ENCODE measurements around the gene TLL2.

Gene TLL2

GRCh38 chr10:96463562-96463961, 50.2 kb downstream of the TLL2 start:
- DNase-seq (ENCODE audit: low spot score) = no peak

- no peak for DNase-seq (ENCODE audit: low spot score)
These were observed 51.0 kb downstream of the TLL2 start for GRCh38 chr10:96462606-96463151.

DNA sequence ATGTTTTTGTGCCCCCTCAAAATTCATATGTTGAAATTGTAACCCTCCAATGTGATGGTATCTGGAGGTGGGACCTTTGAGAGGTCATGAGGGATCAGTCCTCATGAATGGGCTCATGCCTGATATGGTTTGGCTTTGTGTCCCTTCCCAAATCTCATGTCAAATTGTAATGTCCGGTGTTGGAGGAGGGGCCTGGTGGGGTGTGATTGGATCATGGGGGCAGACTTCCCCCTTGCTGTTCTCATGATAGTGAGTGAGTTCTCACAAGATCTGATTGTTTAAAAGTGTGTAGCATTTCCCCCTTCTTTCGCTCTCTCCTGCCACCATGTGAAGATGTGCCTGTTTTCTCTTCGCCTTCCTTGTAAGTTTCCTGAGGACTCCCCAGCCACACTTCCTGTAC, 53.4 kb downstream of the TLL2 start:
- DNase-seq (ENCODE audit: low spot score) = no peak

DNA sequence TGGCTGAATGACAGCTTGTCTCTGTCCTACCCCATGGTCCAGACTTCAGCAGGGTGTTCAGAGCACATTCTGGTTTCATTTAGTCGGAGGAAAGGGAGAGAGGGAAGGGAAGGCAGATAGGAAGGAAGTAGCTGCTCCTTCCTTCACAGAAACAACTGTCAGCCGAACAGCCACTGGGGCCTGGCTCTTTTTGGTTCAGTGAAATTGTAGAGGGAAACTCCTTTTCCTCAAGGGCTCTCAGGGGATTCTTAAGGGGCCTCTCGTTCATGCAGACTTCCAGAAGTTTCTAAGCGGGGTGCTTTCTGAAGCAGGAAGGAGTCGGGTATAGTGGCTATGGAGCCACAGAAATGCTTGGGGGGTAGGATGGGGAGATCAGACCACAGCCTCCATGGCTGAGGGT, 56.4 kb downstream of the TLL2 start:
- no peak for DNase-seq (ENCODE audit: low spot score)

DNA sequence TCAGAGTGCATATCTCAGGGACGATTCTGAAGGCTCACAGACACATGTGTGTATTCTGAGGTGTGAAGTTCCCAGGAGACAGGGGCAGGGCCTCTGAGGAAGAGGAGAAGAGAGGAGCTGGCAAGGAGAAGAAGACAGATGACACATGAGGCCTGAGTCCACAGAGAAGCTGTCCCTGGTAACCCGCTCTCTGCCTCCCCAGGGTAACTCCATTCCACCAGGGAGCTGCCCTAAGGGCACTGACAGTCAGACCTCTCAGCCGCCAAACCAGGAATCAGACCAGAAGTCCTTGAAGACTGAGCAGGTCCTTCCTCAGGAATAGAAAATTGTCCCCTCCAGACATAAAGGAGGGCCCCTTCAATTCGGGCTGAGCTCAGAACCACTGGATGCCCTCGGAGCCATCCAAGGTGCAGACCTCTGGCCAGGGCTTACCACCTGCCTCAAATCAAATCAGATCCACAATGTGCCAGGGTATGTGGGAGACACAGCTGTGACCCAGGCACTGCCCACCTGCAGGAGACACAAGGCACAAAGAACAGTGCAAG, 57.4 kb downstream of the TLL2 start:
- no peak for DNase-seq (ENCODE audit: low spot score)

GRCh38 chr10:96453856-96454583, 59.7 kb downstream of the TLL2 start:
- DNase-seq (ENCODE audit: low spot score) = no peak

DNA sequence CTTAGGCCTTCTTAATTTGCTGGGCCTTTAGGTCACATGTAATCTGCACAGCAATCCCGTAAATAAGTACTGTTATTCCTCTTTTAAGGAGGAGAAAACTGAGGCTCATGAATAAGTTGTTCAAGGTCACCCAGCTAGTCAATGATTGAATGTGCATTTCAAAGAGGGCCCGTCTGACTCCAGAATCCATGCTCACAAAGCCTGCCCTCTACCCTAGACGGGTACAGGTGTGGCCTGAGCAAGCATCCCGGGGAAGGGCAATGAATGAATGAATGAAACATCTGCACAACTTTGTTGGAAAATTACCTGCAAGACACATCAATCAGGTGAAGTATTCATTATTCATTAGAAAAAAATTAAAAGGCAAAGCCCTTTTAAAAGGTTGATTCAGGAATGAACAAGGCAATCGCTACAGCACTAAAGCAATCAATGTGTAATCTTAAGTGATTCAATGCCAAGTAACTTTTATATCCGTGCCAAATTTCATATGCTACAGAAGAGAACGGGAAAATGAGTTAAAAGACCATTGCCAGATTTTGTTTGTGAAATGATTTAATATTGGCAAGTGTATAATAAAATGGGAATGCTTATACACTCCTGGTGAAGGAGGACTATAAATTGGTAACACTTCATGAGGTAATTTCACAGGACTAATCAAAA, 61.1 kb downstream of the TLL2 start:
- DNase-seq (ENCODE audit: low spot score) = no peak

- DNase-seq (ENCODE audit: low spot score) = no peak
These were observed 63.1 kb downstream of the TLL2 start for GRCh38 chr10:96450529-96451207.

GRCh38 chr10:96448558-96448957, 65.2 kb downstream of the TLL2 start:
- DNase-seq (ENCODE audit: low spot score) = no peak

DNA sequence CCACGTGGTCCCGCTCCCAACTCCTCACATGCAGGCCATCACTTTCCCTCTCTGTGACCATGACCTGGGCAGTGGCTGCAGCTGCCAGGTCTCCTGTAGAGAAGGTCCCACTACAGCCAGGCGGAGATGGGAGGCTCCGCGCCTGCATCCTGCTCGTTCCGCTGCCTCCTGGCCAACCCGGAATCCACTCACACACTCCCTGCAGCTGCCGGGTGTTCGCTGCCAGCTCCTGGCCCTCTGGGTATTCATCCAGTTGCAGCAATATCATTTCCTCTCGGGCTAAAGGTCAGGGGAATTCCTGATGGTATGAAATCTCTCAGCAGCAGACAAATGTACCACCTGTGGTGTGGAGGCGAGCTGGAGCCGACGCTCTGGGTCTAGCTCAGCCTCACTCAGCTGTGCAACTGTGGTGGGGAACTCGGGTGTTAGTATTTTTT, 65.7 kb downstream of the TLL2 start:
- DNase-seq (ENCODE audit: low spot score) = no peak

- DNase-seq (ENCODE audit: low spot score) = no peak
These were observed 66.6 kb downstream of the TLL2 start for GRCh38 chr10:96446966-96447596.

DNA sequence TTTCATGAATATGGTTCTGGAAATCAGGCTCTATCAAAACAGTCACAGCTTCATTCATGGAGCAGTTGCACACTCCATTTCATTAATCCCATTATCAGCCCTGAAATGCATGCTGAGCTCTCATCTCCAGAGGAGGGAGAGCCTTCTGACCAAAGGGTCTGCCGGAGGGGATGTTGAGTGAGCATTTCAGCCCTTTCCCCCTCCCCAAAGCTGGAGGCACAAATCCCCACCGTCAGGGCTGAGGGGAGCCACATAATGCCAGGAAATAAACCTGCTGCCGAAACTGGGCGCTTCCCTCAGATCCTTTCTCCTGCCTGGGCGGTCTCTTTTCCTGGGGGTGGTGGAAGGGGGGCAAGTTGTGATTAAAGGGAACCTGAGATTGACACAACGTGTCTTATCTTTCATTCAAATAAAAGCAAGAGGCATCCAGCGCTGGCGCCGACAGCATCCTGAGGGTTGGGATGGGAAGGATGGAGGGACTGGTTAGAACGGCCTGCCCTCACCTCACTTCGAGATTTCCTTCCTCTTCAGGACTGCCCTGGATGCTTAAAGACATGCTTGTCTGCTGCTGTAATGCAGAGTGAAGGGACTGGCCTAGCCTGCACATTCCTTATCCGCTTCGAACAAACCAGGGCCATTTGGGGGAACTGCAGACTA, 71.6 kb downstream of the TLL2 start:
- no peak for DNase-seq (ENCODE audit: low spot score)

DNA sequence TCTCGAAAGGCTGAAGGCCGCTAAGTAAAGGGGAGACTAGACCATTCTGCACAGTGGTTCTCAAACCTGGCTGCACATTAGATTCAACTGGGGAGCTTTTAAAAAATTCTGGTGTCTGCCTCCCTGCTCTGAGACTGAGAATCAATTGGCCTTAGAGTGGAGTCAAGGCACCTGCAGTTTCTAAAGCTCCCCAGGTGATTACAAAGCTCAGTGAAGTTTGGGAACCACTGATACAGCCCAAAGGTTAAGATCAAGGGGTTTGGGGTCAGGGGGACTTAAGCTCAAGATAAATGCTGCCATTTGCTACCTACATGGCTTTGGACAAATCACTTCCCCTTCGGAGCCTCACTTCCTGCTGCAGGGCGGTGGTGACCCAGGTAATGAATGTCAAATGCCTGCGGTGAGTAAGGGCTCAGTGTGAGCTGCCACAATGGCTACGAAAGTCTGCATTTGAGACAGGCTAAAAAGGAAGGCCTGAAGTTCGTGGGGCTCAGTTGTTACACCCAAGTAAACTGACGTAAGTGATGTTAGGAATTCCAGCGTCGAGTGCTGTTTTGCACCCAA, 72.3 kb downstream of the TLL2 start:
- no peak for DNase-seq (ENCODE audit: low spot score)

GRCh38 chr10:96440361-96441292, 73.1 kb downstream of the TLL2 start:
- no peak for DNase-seq (ENCODE audit: low spot score)

- DNase-seq (ENCODE audit: low spot score) = no peak
These were observed 74.0 kb downstream of the TLL2 start for GRCh38 chr10:96439725-96440124.

DNA sequence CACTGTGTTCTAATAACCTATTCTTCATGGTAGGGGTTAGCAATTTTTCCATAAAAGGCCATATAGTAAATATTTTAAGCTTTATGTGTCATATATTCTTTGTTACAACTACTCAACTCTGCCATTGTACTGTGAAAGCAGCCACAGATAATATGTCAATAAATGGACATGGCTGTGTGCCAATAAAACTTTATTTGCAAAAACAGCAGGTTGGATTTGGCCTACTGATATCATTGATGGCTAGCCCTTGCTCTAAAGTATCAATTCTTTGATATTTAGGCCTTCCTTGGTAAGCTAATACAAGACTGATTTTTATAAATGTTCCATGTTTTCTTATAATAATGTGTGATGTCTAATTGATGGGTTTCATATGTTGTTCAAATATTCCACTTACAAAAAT, 77.7 kb downstream of the TLL2 start:
- DNase-seq (ENCODE audit: low spot score) = no peak

DNA sequence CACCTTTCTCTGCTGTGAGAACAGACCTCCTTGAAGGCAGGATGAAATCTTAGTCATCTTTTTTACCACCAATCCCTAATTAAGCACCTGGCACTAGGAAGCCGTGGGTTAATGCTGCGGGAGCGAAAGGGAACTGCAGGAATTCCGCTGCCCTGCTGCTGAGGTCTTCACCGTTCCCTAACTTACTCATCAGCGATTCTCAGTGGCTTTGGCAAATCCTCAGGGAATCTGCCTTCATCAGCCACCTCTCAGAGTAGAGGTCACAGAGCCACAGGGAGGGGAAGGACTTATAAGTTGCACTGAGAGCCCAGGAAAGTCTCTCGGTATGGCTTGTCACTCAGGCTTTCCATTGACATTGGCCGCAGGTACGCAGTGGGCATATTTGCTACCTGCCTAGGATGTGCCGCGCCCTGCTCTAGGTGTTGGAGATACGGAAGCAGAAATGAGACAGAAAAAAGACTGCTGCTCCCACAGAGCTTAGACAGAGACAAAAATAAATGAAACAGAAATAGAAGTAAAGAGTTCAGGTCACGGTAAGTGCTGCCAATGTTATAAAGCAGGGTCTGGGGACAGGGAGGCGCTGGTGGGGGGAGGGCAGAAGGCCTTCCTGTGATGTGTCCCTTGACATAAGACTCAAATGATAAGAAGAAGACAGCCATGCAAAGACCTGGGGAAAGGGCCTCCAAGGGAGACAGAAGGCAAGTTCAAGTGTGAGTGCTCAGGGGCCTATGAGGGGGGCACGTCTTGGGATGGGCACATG, 82.3 kb downstream of the TLL2 start:
- no peak for DNase-seq (ENCODE audit: low spot score)

DNA sequence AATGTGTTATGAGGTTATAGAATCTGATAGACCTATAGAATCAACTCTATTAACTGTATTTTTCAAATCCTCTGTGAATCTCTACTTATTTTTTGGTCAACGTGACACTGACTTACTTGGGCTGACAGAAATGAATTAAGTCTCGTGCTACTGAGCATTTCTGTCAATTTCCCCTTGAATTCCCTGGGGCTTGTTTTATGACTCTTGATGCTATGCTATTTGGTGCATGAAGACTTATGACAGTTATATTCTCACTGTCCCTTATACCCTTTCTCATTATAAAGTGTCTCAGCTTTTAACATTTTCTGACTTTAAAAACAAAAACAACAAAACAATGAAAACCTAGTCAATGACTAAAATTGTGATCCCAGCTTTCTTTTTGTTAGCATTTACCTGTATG, 86.4 kb downstream of the TLL2 start:
- DNase-seq (ENCODE audit: low spot score) = no peak

GRCh38 chr10:96422525-96422924, 91.2 kb downstream of the TLL2 start:
- DNase-seq (ENCODE audit: low spot score) = no peak
